ENCODE data around the gene OMG.

The OMG gene

DNA sequence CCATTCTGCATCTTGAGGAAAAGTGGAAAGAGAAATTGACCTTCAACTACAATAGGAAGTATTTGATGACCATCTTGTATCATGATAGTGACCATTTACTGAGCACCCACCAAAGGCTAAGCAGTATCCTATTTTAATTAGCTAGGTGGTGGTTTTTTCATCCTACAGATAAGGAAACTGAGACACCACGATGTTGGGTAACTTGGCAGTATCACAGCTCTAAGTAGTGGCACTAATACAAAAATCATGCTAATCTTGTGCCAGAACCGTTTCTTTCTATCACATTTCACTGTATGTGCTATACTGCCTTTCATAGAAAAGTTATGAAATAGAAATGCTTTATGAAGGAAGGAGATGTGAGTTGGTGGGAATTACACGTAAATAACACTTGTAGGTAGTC, 14.5 kb upstream of the OMG start:
- H3K9me3 ChIP-seq: no peaks in the 10 kb centered on the region
- intact Hi-C loops (cut with DNase I; ENCODE audit: low total_unique reads): no loop called here
- peak overlapping the region in 1 of 2 donors; percentile 1 for H3K4me3 ChIP-seq
- no peaks in the 10 kb centered on the region for H3K4me1 ChIP-seq
- DNase-seq: no peak
- H3K36me3 ChIP-seq: peaks cover 0 to 6% (median 0%) of the 10 kb centered on the region in 3 donors
- no peak overlapping the region for H3K27ac ChIP-seq
- no peaks in the 10 kb centered on the region for H3K27me3 ChIP-seq
- TF ChIP-seq, protein P1, sequence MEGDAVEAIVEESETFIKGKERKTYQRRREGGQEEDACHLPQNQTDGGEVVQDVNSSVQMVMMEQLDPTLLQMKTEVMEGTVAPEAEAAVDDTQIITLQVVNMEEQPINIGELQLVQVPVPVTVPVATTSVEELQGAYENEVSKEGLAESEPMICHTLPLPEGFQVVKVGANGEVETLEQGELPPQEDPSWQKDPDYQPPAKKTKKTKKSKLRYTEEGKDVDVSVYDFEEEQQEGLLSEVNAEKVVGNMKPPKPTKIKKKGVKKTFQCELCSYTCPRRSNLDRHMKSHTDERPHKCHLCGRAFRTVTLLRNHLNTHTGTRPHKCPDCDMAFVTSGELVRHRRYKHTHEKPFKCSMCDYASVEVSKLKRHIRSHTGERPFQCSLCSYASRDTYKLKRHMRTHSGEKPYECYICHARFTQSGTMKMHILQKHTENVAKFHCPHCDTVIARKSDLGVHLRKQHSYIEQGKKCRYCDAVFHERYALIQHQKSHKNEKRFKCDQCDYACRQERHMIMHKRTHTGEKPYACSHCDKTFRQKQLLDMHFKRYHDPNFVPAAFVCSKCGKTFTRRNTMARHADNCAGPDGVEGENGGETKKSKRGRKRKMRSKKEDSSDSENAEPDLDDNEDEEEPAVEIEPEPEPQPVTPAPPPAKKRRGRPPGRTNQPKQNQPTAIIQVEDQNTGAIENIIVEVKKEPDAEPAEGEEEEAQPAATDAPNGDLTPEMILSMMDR (IDR thresholded peaks at IDR 0.05): no peak

GRCh38 chr17:31310886-31311285, 13.8 kb upstream of the OMG start:
- Histone ChIP-seq H3K27me3 (no peaks in the 10 kb centered on the region), H3K4me3 (no peak overlapping the region), H3K27ac (no peak overlapping the region), H3K4me1 (no peaks in the 10 kb centered on the region), H3K9me3 (no peaks in the 10 kb centered on the region), H3K36me3 (peaks cover 0 to 6% (median 0%) of the 10 kb centered on the region in 3 donors)
- intact Hi-C loops (cut with DNase I; ENCODE audit: low total_unique reads): no loop called here
- TF ChIP-seq, protein P1 (IDR thresholded peaks at IDR 0.05): no peak
- no peak for DNase-seq

DNA sequence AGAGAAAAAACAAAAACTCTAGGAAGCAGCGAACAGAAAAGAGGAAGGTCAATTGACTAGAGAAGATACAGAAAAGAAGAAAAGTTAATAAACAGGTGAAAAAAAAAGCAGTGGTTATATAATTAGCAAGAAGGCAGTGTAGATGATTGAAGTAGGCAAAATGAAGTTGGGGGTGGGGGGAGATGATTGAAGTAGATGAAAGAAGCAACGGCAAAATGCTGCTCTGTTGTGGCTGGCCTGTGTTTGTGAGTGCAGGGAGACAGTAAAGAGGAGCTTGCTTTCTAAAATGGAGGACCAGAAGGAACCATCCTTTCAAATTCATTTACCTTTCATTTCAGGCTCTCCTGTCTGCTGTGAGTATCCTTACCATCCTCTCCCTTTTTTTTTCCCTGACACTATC, 13.2 kb upstream of the OMG start:
- no peak overlapping the region for H3K4me3 ChIP-seq
- no peaks in the 10 kb centered on the region for H3K4me1 ChIP-seq
- H3K27ac ChIP-seq: no peak overlapping the region
- peaks cover 0 to 6% (median 0%) of the 10 kb centered on the region in 3 donors for H3K36me3 ChIP-seq
- no peak for DNase-seq
- TF ChIP-seq, protein P1 (IDR thresholded peaks at IDR 0.05): no peak
- no peaks in the 10 kb centered on the region for H3K9me3 ChIP-seq
- H3K27me3 ChIP-seq: no peaks in the 10 kb centered on the region
- intact Hi-C loops (cut with DNase I; ENCODE audit: low total_unique reads): no loop called here

- DNase-seq: no peak
- Histone ChIP-seq H3K9me3 (no peaks in the 10 kb centered on the region), H3K27ac (no peak overlapping the region), H3K4me3 (no peak overlapping the region), H3K27me3 (no peaks in the 10 kb centered on the region), H3K36me3 (peaks cover 0 to 6% (median 0%) of the 10 kb centered on the region in 3 donors), H3K4me1 (no peaks in the 10 kb centered on the region)
- intact Hi-C loops (cut with DNase I; ENCODE audit: low total_unique reads): no loop called here
- TF ChIP-seq, protein P1 (IDR thresholded peaks at IDR 0.05): no peak
Observed at GRCh38 chr17:31309556-31309955, 12.5 kb upstream of the OMG start.

DNA sequence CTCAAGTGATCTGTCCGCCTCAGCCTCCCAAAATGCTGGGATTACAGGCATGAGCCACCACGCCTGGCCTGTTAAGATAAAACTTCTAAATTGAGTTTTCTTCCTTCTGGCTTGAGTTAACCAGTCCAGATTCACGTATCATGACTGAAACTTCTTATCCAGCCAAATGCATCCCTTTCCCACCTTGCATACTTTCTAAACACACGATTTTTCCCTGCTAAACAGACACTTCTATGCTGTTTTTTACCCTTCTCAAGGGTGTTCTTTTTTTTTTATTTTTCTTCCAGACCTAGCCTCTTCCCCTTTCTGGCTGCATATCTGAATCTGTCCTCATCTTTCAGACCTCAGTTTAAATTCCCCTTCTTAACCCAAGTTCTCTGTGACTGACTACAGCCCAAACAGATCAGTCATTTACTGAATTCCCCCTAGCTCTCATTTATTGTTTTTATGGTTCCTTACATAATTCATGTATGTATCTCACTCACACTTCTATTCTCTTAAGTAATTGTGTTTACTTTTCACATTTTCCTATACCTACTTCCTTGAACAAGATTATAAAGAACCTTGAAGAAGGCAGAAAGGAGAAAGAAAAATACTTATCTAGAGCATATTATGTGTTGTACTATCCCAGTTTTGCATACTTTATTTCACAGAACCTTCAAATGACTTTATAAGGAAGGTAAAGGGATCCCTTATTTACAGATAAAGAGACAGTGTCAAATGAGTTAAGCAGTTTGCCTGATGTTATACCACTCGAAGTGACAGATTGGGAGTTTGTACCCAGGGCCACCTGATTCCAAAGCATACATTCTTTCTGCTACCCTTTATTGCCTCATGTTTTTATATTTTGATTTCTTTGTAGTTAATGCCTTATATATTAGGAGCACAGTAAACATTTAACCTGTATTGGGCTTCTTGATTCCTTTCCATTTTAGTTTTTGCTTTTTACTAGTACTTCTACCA, 11.6 kb upstream of the OMG start:
- Histone ChIP-seq H3K36me3 (peaks cover 0 to 6% (median 0%) of the 10 kb centered on the region in 3 donors), H3K4me1 (no peaks in the 10 kb centered on the region), H3K27me3 (no peaks in the 10 kb centered on the region), H3K9me3 (no peaks in the 10 kb centered on the region), H3K27ac (no peak overlapping the region), H3K4me3 (no peak overlapping the region)
- TF ChIP-seq, protein P1 (IDR thresholded peaks at IDR 0.05): no peak
- intact Hi-C loops (cut with DNase I; ENCODE audit: low total_unique reads): no loop called here
- no peak for DNase-seq
